Endothelial cell of umbilical vein (primary cell): ENCODE measurements around the gene LECT2. TPM values are rescaled to one million over a fixed set of nuclear protein-coding genes. Genes with fewer than 3 reads are reported as not detected.

Source experiments
- polyA plus RNA-seq, 4 experiments: library from polyadenylated mRNA; depleted of rRNA in 3 of 4; stranded (reverse) in 3 of 4; unstranded in 1 of 4; fragments of >200 nt; gene quantifications; 2 replicates each; pipeline versions ENCODE4 v1.2.1 to v1.2.3, GENCODE V29; 2011 to 2012; ENCODE audit warnings: missing spikeins in 1 of 4
- total RNA-seq: library from RNA; stranded (reverse); gene quantifications from 2 replicates; pipeline ENCODE4 v1.2.3, GENCODE V29; 2021

The LECT2 gene
- total and polyA plus RNA-seq, 2 donors (not counting 3 experiments of a cell fraction or from before 2014, with no cell fraction given), result not detected

Other genes starting within 250 kb of the LECT2 start
- gene SLC25A48, start 120.3 kb downstream of the LECT2 start, total RNA-seq, result not detected in 2 replicates
- gene SLC25A48, start 120.3 kb downstream of the LECT2 start, polyA plus RNA-seq, result not detected in 2 replicates
- gene IL9, start 59.1 kb downstream of the LECT2 start, total RNA-seq, result not detected in 2 replicates
- gene IL9, start 59.1 kb downstream of the LECT2 start, polyA plus RNA-seq, result not detected in 2 replicates
- 6.5 and 8.7 TPM in 2 replicates for gene TGFBI, start 74.0 kb upstream of the LECT2 start, total RNA-seq
- gene TGFBI, start 74.0 kb upstream of the LECT2 start, polyA plus RNA-seq, result 18.0 and 18.9 TPM in 2 replicates
- gene SMAD5, start 177.9 kb upstream of the LECT2 start, total RNA-seq, result 65.4 and 66.0 TPM in 2 replicates
- gene SMAD5, start 177.9 kb upstream of the LECT2 start, polyA plus RNA-seq, result 26.0 and 27.1 TPM in 2 replicates
- not detected in 2 replicates for gene SMIM32, start 238.2 kb upstream of the LECT2 start, total RNA-seq
- not detected in 2 replicates for gene SMIM32, start 238.2 kb upstream of the LECT2 start, polyA plus RNA-seq